Mesodermal cell (in vitro differentiated cells): Measurements from ENCODE around the gene SCG5.

Source experiments
- H3K27ac ChIP-seq: 2 replicates; pipeline ENCODE4 v1.7.0; 2013; ENCODE audit warnings: mild to moderate bottlenecking, low read depth, low read length, moderate library complexity; ENCODE audit not compliant: severe bottlenecking
- H3K36me3 ChIP-seq: 2 replicates; pipeline ENCODE4 v1.7.1; 2013; ENCODE audit warnings: mild to moderate bottlenecking, low read length, moderate library complexity; ENCODE audit not compliant: control insufficient read depth, insufficient read depth
- H3K4me1 ChIP-seq: one replicate; pipeline ENCODE4 v1.7.1; 2013; ENCODE audit warnings: mild to moderate bottlenecking, low read length; ENCODE audit not compliant: insufficient read depth, control insufficient read depth, poor library complexity, severe bottlenecking
- H3K4me3 ChIP-seq: 2 replicates; pipeline ENCODE4 v1.7.0; 2013; ENCODE audit warnings: low read length, control low read depth, mild to moderate bottlenecking; ENCODE audit not compliant: insufficient read depth, poor library complexity, severe bottlenecking; ENCODE audit errors: extremely low read depth
- H3K9me3 ChIP-seq: 2 replicates; pipeline ENCODE4 v1.7.1; 2013; ENCODE audit warnings: mild to moderate bottlenecking, low read length, moderate library complexity; ENCODE audit not compliant: control insufficient read depth
- WGBS, 2 experiments: methylation state at CpG; one replicate each; pipeline ENCODE4 v1.1.5; 2013; ENCODE audit warnings: missing lambda C conversion rate in 2 of 2; ENCODE audit not compliant: insufficient coverage in 2 of 2; 5-methylcytosine and 5-hydroxymethylcytosine counted together

The SCG5 gene

DNA sequence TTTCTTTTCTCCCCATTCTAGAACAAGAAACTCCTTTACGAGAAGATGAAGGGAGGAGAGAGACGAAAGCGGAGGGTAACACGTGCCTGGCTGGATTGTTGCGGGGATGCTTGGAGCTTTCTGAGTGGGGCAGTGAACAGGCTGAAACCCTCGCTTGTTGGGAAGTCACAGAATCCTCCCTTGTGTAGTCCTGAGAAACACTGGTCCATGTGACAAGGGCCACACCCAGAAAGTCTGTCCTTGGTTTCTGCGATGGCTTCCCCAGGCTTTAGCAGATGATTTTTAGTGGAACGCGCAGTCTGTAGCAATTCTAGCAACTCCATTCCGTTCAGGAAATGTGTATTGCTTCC is 50.2 kb downstream of the SCG5 start:
- 90 to 92% methylated on average over 3 to 10 of the region's 10 CpGs for WGBS, 2 experiments
- Histone ChIP-seq H3K4me3 (no peak overlapping the region), H3K36me3 (no peaks in the 10 kb centered on the region), H3K27ac (no peak overlapping the region), H3K9me3 (peaks cover 2% of the 10 kb centered on the region), H3K4me1 (peaks cover 21% of the 10 kb centered on the region)

- WGBS, 2 experiments: 100% methylated on average over 1 of the region's 2 CpGs
Measured at GRCh38 chr15:32692286-32692685, 50.8 kb downstream of the SCG5 start.

GRCh38 chr15:32694222-32694983 is 52.9 kb downstream of the SCG5 start:
- no peaks in the 10 kb centered on the region for H3K36me3 ChIP-seq
- H3K27ac ChIP-seq: no peak overlapping the region
- H3K9me3 ChIP-seq: no peaks in the 10 kb centered on the region
- peaks cover 7% of the 10 kb centered on the region for H3K4me1 ChIP-seq
- H3K4me3 ChIP-seq: no peak overlapping the region
- 80 to 100% methylated on average over 1 of the region's 3 CpGs for WGBS, 2 experiments

More at GRCh38 chr15:32692286-32692685, 50.8 kb downstream of the SCG5 start:
- Histone ChIP-seq H3K4me3 (no peak overlapping the region), H3K36me3 (no peaks in the 10 kb centered on the region), H3K27ac (no peak overlapping the region), H3K4me1 (peaks cover 17% of the 10 kb centered on the region), H3K9me3 (no peaks in the 10 kb centered on the region)

GRCh38 chr15:32698773-32699390 is 57.4 kb downstream of the SCG5 start:
- H3K4me3 ChIP-seq: no peak overlapping the region
- WGBS, 2 experiments: 100% methylated on average over 1 of the region's 5 CpGs
- no peaks in the 10 kb centered on the region for H3K9me3 ChIP-seq
- no peaks in the 10 kb centered on the region for H3K4me1 ChIP-seq
- H3K36me3 ChIP-seq: no peaks in the 10 kb centered on the region
- no peak overlapping the region for H3K27ac ChIP-seq

DNA sequence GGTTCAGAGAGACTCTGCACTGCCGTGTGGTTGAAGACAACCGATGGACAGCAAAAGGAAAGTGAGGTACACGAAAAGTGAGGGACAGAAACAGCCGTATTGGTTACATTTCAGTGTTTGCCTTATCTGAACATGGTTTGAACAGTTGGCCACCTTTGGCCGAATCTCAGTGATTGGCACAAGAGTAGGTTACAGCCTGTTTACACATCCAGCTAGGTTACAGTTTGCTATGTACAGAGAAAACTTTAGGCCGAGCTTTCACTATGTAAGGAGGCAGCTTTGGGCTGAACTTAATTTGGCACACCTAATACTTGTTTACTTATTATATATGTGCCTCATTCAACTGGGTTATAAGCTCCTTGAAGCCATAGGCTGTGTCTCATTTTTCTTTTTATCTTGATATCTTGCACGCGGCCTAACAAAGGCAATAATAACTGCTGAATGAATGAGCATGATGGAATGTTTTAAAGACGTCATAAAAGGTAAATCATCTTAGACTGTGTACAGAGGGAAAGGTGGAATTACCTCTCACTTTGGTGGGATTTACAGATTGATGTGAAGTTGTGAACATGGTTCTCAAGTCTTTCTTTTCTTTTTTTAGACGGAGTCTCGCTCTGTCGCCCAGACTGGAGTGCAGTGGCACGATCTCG is 59.1 kb downstream of the SCG5 start:
- WGBS, 2 experiments: 85 to 87% methylated on average over 8 of the region's 14 CpGs
- Histone ChIP-seq H3K4me3 (no peak overlapping the region), H3K27ac (no peak overlapping the region), H3K9me3 (no peaks in the 10 kb centered on the region), H3K4me1 (peaks cover 13% of the 10 kb centered on the region), H3K36me3 (no peaks in the 10 kb centered on the region)

GRCh38 chr15:32701863-32702262 is 60.4 kb downstream of the SCG5 start:
- Histone ChIP-seq H3K27ac (no peak overlapping the region), H3K36me3 (no peaks in the 10 kb centered on the region), H3K9me3 (no peaks in the 10 kb centered on the region), H3K4me1 (peaks cover 26% of the 10 kb centered on the region), H3K4me3 (no peak overlapping the region)
- WGBS, 2 experiments: no CpG with 5 or more reads among the region's 3 CpGs

DNA sequence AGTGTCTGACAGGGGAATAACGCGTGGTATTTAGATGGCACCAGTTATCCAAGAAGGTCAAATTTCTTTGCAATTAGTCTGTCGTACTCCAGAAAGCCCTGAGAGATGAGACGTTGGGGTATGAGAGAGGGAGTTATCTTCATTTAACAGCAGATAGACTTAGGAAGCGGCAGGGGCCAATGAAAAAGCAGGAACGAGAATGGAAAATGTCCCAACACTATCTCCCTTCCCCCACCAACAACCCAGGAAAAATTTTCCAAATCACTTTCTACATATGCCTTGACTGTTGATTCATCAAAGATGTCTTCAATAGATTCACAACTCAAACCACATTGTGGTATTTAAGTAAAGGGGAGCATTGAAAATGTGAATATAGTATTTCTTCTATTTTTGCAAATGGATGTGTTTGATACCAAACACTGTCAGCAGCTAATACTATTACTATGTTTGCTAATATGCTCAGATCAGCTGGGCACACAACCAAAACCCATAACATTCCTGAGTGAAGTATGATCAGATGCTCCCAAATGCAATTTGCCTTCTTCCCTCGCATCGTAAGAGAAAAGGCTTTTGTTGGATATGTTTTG is 63.0 kb downstream of the SCG5 start:
- Histone ChIP-seq H3K4me1 (peaks cover 28% of the 10 kb centered on the region), H3K4me3 (no peak overlapping the region), H3K27ac (no peak overlapping the region), H3K36me3 (no peaks in the 10 kb centered on the region), H3K9me3 (no peaks in the 10 kb centered on the region)
- whole genome bisulfite sequencing, 2 experiments: 83 to 91% methylated on average over 4 to 5 of the region's 8 CpGs

DNA sequence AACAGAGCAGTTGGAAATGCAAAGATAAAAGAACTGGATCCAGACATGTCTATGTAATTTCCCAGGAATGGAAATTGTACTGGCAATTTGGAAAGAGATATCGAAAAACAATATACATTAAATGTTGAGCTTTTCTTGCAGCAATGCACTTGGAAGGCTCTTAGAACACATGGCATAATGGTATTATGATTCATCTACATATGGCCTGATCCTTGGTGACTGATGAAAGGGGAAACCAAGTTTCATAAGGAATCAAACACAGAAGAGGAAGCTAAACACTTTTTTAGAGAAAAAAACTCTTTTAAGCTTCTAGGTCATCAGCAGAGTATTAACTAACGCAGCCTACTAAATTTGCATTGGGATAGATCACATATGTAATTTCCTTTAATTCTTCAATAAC is 63.9 kb downstream of the SCG5 start:
- H3K27ac ChIP-seq: no peak overlapping the region
- 100% methylated on average over 1 of the region's 2 CpGs for WGBS, 2 experiments

DNA sequence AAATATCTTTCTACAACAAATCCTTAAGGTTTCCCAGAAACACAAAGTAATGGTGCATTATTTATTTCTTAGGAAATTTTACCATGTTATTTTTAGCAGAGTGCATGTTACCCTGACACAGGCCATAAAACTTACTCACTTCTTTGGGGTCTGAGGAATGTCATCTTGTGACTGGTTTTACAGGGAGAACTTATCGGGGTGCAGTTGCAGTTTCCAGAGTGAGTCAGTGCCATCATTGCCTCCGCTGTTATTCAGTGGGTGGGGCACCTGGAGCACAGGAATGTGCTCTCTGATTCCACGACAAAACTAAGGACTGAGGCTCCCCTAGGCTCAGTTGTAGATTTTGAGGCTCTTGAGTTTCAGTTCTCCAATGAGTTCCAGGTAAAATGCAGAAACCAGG is 65.2 kb downstream of the SCG5 start:
- H3K4me3 ChIP-seq: no peak overlapping the region
- H3K36me3 ChIP-seq: no peaks in the 10 kb centered on the region
- H3K27ac ChIP-seq: no peak overlapping the region
- no peaks in the 10 kb centered on the region for H3K9me3 ChIP-seq
- WGBS, 2 experiments: 73% methylated on average over 3 of the region's 3 CpGs
- peaks cover 28% of the 10 kb centered on the region for H3K4me1 ChIP-seq

More for the DNA sequence above, 63.9 kb downstream of the SCG5 start:
- peaks cover 28% of the 10 kb centered on the region for H3K4me1 ChIP-seq
- H3K4me3 ChIP-seq: no peak overlapping the region
- no peaks in the 10 kb centered on the region for H3K9me3 ChIP-seq
- no peaks in the 10 kb centered on the region for H3K36me3 ChIP-seq

DNA sequence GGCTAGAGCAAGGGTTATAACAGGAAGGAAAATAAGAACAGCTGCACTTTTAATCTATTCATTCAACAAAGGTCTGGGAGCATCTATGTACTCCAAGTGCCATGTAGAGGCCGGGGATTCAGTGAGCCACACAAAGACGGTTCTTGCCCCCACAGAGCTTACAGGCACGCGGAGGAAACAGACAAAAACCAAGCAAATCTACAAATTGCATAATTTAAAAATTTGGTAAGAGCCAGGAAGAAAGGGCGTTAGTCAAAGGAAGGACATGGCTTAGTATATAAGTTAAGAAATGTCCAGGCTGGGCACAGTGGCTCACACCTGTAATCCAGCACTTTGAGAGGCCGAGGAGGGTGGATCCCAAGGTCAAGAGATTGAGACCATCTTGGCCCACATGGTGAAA is 65.9 kb downstream of the SCG5 start:
- Histone ChIP-seq H3K27ac (no peak overlapping the region), H3K4me1 (peaks cover 28% of the 10 kb centered on the region), H3K9me3 (no peaks in the 10 kb centered on the region), H3K36me3 (no peaks in the 10 kb centered on the region), H3K4me3 (no peak overlapping the region)
- WGBS, 2 experiments: 65 to 100% methylated on average over 3 to 4 of the region's 6 CpGs
